K562 (cell line): ENCODE results near the gene ZNRF1. TPM values are rescaled to one million over a fixed set of nuclear protein-coding genes. Genes with fewer than 3 reads are reported as not detected.

Experiments
- CHD4 ChIP-seq: fragments of 200-600 bp; sonication (generic); IDR thresholded peaks from 3 replicates; pipeline ENCODE4 v1.6.1; 2012; ENCODE audit warnings: low read depth, mild to moderate bottlenecking, mixed read lengths, low read length, inconsistent platforms; ENCODE audit not compliant: insufficient read depth, insufficient replicate concordance, poor library complexity, severe bottlenecking
- DPF2 ChIP-seq: fragments of 450-650 bp; IDR thresholded peaks from 2 replicates; pipeline ENCODE4 v1.6.1; 2016
- E2F3 ChIP-seq: fragments of 250-450 bp; sonication (Bioruptor Pico); IDR thresholded peaks from 2 replicates; pipeline ENCODE4 v1.4.0; 2020; ENCODE audit warnings: mild to moderate bottlenecking
- EZH2 ChIP-seq: IDR thresholded peaks from 2 replicates; pipeline ENCODE4 v1.6.1; 2012; ENCODE audit warnings: low read depth, mild to moderate bottlenecking, inconsistent platforms, low read length, borderline replicate concordance
- HDAC1 ChIP-seq, 2 experiments: fragments of 450-650 bp; IDR thresholded peaks; 2 replicates each; pipeline ENCODE4 v1.6.1; 2016 to 2017; ENCODE audit warnings: inconsistent platforms in 1 of 2, mild to moderate bottlenecking in 1 of 2, moderate library complexity in 1 of 2
- HDAC6 ChIP-seq: IDR thresholded peaks from 2 replicates; pipeline ENCODE4 v1.6.1; 2012; ENCODE audit warnings: low read depth, mild to moderate bottlenecking, control low read depth, inconsistent platforms, low read length, moderate library complexity
- NONO ChIP-seq, 2 experiments: fragments of 200-400 bp in 1 of 2; fragments of 450-650 bp in 1 of 2; formaldehyde crosslinking in 1 of 2; IDR thresholded peaks; 2 replicates each; pipeline ENCODE4 v1.6.1; 2017; ENCODE audit warnings: low read depth in 2 of 2, mild to moderate bottlenecking in 2 of 2, moderate library complexity in 2 of 2, low read length in 1 of 2
- PTBP1 ChIP-seq: fragments of 200-400 bp; formaldehyde crosslinking; IDR thresholded peaks from 2 replicates; pipeline ENCODE4 v1.6.1; 2017; ENCODE audit warnings: low read depth, low read length
- RBFOX2 ChIP-seq: fragments of 200-400 bp; formaldehyde crosslinking; IDR thresholded peaks from 2 replicates; pipeline ENCODE4 v1.6.1; 2017; ENCODE audit warnings: low read depth, mild to moderate bottlenecking, low read length, moderate library complexity
- SAFB2 ChIP-seq: fragments of 200-400 bp; formaldehyde crosslinking; IDR thresholded peaks from 2 replicates; pipeline ENCODE4 v1.6.1; 2018; ENCODE audit warnings: borderline replicate concordance, low read length, low read depth, moderate library complexity; ENCODE audit not compliant: severe bottlenecking
- TEAD1 ChIP-seq, 2 experiments: fragments of 450-650 bp in 1 of 2; sonication (generic) in 1 of 2; formaldehyde crosslinking; IDR thresholded peaks; 2 replicates each; pipeline versions ENCODE4 v1.4.0 to v1.8.0; 2020 to 2022; ENCODE audit warnings: mild to moderate bottlenecking in 2 of 2, missing genetic modification reagents in 1 of 2
- ZEB2 ChIP-seq: fragments of 450-650 bp; IDR thresholded peaks from 2 replicates; pipeline ENCODE4 v1.6.1; 2016
- ZNF668 ChIP-seq: fragments of 250-450 bp; sonication (Bioruptor Pico); IDR thresholded peaks from 2 replicates; pipeline ENCODE4 v1.8.0; 2022; ENCODE audit warnings: mild to moderate bottlenecking, inconsistent platforms
- polyA plus RNA-seq, 8 experiments: library from polyadenylated mRNA; depleted of rRNA in 4 of 8; stranded (reverse) in 5 of 8; unstranded in 3 of 8; fragments of >200 nt; fragmentation: Nextera tagmentation in 2 of 8; fragmentation: Illumina TruSeq in 1 of 8; extraction: Ambion mirVana in 2 of 8; extraction: Trizol in 1 of 8; gene quantifications; 2 replicates each; pipeline versions ENCODE4 v1.2.1 to v1.2.3, GENCODE V29; 2011 to 2014; ENCODE audit warnings: inconsistent platforms in 1 of 8, missing spikeins in 1 of 8
- total RNA-seq, 7 experiments: library from RNA; depleted of rRNA in 6 of 7; stranded (reverse); fragments of >200 nt in 6 of 7; fragmentation: Illumina TruSeq in 2 of 7; extraction: Trizol in 2 of 7; gene quantifications; 2 replicates each; pipeline versions ENCODE4 v1.2.1 to v1.2.3, GENCODE V29; 2011 to 2021; ENCODE audit warnings: low replicate concordance in 1 of 7
- TF ChIP-seq, protein P1 (sequence below), 2 experiments: fragments of 450-650 bp; IDR thresholded peaks; 2 replicates each; pipeline ENCODE4 v1.6.1; 2016; ENCODE audit warnings: mild to moderate bottlenecking in 2 of 2, borderline replicate concordance in 1 of 2, low read depth in 1 of 2, moderate library complexity in 1 of 2
- TF ChIP-seq, protein P2 (sequence below): fragments of 450-650 bp; IDR thresholded peaks from 2 replicates; pipeline ENCODE4 v1.6.1; 2014; ENCODE audit warnings: low read depth, mild to moderate bottlenecking, moderate library complexity, borderline replicate concordance
- TF ChIP-seq, protein P3 (sequence below): sonication (generic); formaldehyde crosslinking; IDR thresholded peaks from 2 replicates; pipeline ENCODE4 v1.8.1; 2023; ENCODE audit warnings: mild to moderate bottlenecking, missing genetic modification reagents

Gene ZNRF1
- total and polyA plus RNA-seq, 9 of the 15 experiments (the other 6 are each of a cell fraction or from before 2014, with no cell fraction given) = 9.5 to 37.7 (median 20.0) TPM

DNA sequence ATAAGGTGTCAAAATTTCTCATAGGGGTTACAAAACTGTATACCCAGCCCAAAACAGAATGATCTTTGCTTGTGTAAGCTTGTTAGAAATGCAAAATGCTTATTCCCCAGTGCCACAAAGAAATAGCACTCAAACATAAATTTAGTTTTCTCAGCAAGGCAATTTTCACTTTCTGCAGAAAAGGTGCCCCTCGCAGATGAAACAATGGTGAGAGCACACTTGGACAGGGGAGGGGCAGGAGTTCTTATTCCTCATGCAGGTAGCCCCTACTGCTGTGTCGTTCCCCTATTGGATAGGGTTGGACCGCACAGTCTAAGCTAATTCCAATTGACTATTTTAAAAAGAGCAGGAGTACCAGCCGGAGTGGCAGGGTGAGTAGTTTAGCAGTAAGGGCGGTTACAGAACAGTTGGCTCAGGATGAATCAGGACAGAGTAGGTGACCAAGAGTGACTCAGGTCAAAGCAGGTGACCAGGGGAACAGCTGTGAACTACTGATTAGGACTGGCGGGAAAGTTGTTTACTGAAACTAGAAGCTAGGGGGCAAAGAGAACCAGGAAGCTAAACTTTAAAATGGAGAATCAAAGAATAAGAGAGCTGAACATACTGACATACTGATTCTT is 123.2 kb downstream of the ZNRF1 start (continued):
- TF ChIP-seq, protein P1, sequence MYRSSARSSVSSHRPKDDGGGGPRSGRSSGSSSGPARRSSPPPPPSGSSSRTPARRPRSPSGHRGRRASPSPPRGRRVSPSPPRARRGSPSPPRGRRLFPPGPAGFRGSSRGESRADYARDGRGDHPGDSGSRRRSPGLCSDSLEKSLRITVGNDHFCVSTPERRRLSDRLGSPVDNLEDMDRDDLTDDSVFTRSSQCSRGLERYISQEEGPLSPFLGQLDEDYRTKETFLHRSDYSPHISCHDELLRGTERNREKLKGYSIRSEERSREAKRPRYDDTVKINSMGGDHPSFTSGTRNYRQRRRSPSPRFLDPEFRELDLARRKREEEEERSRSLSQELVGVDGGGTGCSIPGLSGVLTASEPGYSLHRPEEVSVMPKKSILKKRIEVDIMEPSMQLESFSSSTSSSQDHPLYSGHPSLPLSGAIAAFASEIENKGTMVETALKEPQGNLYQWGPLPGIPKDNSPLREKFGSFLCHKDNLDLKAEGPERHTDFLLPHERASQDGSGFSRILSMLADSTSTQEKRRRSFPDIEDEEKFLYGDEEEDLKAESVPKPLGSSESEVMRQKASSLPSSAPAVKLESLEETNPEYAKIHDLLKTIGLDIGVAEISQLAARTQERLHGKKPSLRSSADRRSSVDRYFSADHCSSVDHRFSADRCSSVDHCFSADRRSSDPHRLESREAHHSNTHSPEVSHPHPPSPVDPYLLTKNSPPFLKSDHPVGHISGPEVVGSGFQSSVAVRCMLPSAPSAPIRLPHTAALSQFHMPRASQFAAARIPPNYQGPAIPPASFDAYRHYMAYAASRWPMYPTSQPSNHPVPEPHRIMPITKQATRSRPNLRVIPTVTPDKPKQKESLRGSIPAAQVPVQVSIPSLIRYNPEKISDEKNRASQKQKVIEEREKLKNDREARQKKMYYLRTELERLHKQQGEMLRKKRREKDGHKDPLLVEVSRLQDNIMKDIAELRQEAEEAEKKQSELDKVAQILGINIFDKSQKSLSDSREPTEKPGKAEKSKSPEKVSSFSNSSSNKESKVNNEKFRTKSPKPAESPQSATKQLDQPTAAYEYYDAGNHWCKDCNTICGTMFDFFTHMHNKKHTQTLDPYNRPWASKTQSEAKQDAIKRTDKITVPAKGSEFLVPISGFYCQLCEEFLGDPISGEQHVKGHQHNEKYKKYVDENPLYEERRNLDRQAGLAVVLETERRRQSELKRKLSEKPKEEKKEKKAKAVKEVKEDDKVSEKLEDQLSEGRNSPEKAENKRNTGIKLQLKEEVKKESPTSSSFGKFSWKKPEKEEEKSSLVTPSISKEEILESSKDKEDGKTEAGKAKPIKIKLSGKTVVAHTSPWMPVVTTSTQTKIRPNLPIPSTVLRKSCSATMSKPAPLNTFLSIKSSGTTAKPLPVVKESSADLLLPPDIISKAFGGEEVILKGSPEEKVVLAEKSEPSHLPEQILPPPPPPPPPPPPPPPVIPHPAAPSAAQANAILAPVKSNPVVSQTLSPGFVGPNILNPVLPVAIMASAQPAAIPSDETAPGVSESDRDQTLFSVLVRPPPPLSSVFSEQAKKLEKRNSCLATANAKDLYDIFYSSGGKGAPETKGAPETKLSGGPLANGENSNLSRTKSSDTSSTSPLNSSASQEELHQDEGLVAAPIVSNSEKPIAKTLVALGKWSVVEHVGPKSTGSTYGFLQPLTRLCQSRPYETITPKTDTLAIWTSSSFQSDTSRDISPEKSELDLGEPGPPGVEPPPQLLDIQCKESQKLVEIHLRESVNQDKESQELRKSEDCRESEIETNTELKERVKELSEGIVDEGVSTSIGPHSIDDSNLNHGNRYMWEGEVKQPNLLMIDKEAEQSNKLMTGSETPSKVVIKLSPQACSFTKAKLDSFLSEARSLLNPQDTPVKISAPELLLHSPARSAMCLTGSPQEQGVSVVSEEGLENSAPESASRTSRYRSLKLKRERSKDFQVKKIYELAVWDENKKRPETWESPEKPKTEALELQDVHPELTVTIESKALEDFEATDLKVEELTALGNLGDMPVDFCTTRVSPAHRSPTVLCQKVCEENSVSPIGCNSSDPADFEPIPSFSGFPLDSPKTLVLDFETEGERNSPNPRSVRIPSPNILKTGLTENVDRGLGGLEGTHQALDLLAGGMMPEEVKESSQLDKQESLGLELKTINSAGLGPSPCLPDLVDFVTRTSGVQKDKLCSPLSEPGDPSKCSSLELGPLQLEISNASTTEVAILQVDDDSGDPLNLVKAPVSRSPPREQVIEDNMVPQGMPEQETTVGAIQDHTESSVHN (IDR thresholded peaks at IDR 0.05; ENCODE audit: borderline replicate concordance in 1 of 2, low read depth in 1 of 2) = peak in 1 of 2 experiments; percentile 74; a peak in 2 of 4 replicates
- TF ChIP-seq NONO (IDR thresholded peaks at IDR 0.05; ENCODE audit: low read depth in 2 of 2, low read length in 1 of 2) (no peak), HDAC1 (IDR thresholded peaks at IDR 0.05) (peak in 1 of 2 experiments; percentile 45; a peak in 1 of 4 replicates), DPF2 (peak; percentile 77), ZEB2 (peak; percentile 95), SAFB2 (no peak), PTBP1 (no peak), E2F3 (CRISPR knock-in tag) (no peak), TEAD1 (CRISPR knock-in tag; IDR thresholded peaks at IDR 0.05) (no peak), ZNF668 (CRISPR knock-in tag) (no peak), RBFOX2 (no peak), CHD4 (no peak), EZH2 (no peak), HDAC6 (no peak)
- TF ChIP-seq, protein P2, sequence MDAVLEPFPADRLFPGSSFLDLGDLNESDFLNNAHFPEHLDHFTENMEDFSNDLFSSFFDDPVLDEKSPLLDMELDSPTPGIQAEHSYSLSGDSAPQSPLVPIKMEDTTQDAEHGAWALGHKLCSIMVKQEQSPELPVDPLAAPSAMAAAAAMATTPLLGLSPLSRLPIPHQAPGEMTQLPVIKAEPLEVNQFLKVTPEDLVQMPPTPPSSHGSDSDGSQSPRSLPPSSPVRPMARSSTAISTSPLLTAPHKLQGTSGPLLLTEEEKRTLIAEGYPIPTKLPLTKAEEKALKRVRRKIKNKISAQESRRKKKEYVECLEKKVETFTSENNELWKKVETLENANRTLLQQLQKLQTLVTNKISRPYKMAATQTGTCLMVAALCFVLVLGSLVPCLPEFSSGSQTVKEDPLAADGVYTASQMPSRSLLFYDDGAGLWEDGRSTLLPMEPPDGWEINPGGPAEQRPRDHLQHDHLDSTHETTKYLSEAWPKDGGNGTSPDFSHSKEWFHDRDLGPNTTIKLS = no peak
- TF ChIP-seq, protein P3, sequence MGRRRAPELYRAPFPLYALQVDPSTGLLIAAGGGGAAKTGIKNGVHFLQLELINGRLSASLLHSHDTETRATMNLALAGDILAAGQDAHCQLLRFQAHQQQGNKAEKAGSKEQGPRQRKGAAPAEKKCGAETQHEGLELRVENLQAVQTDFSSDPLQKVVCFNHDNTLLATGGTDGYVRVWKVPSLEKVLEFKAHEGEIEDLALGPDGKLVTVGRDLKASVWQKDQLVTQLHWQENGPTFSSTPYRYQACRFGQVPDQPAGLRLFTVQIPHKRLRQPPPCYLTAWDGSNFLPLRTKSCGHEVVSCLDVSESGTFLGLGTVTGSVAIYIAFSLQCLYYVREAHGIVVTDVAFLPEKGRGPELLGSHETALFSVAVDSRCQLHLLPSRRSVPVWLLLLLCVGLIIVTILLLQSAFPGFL (CRISPR knock-in tag) = no peak
